HTR-8/SVneo (cell line): ENCODE results near the gene GANAB.
"Not testable (repeated sequence)": the region's sequence is repeated elsewhere in the genome, so short reads cannot be mapped to it uniquely, and the experiment has no call there.

ENCODE experiments used
- DNase-seq: peaks from one replicate; pipeline ENCODE4 v3.0.0; 2011; ENCODE audit warnings: low spot score, mixed read lengths; ENCODE audit not compliant: insufficient read length
- FAIRE-seq: peaks from 2 replicates; lab custom pipeline; 2011; peaks lifted over from hg19 to GRCh38; lab: Jason Lieb, UNC

Gene GANAB

GRCh38 chr11:62645946-62646824 is at the start of gene GANAB:
Gene GANAB (minus strand): TSS chr11:62646613. CDS start chr11:62646599, 14 bp downstream.
- DNase-seq = peak; percentile 99
- FAIRE-seq = no peak

- DNase-seq (no peak), FAIRE-seq (no peak)
These were observed 48.2 kb upstream of the GANAB start for GRCh38 chr11:62694455-62695167.

GRCh38 chr11:62693624-62694023 is 47.2 kb upstream of the GANAB start:
- FAIRE-seq = not testable (repeated sequence)

GRCh38 chr11:62689421-62690183 is 43.2 kb upstream of the GANAB start, which contains the start of gene LRRN4CL:
Gene LRRN4CL (minus strand): TSS chr11:62689530. CDS start chr11:62688508, 1,022 bp downstream.
- no peak for DNase-seq
- FAIRE-seq = no peak

More at GRCh38 chr11:62693624-62694023, 47.2 kb upstream of the GANAB start:
- DNase-seq = not testable (repeated sequence)

- no peak for DNase-seq
- no peak for FAIRE-seq
These were observed 42.1 kb upstream of the GANAB start for GRCh38 chr11:62688491-62688890.

- DNase-seq (no peak), FAIRE-seq (no peak)
These were observed 41.3 kb upstream of the GANAB start for GRCh38 chr11:62687508-62688396.

- DNase-seq (no peak), FAIRE-seq (no peak)
These were observed 36.1 kb upstream of the GANAB start for GRCh38 chr11:62682518-62682917.

GRCh38 chr11:62680825-62681240 is 34.4 kb upstream of the GANAB start:
- DNase-seq (peak; percentile 76), FAIRE-seq (no peak)

GRCh38 chr11:62678770-62679696 is 32.6 kb upstream of the GANAB start, which contains the start of gene UBXN1:
Gene UBXN1 (minus strand): TSS chr11:62679073. CDS start chr11:62678923, 150 bp downstream.
- DNase-seq (peak; percentile 88), FAIRE-seq (no peak)

GRCh38 chr11:62678433-62678769 is 32.0 kb upstream of the GANAB start:
- DNase-seq = no peak
- FAIRE-seq = no peak

GRCh38 chr11:62677714-62678113 is 31.3 kb upstream of the GANAB start:
- no peak for DNase-seq
- FAIRE-seq = no peak

- DNase-seq = no peak
- FAIRE-seq = no peak
These were observed 30.7 kb upstream of the GANAB start for GRCh38 chr11:62677156-62677555.

- no peak for FAIRE-seq
- DNase-seq = no peak
These were observed 30.3 kb upstream of the GANAB start for GRCh38 chr11:62676698-62677097.

GRCh38 chr11:62675415-62675814 is 29.0 kb upstream of the GANAB start:
- FAIRE-seq, DNase-seq: not testable (repeated sequence)

- no peak for FAIRE-seq
- no peak for DNase-seq
These were observed 26.7 kb upstream of the GANAB start for GRCh38 chr11:62673196-62673525.

GRCh38 chr11:62671608-62672389 is 25.4 kb upstream of the GANAB start, which contains the start of the genes LBHD1 and UQCC3:
Gene LBHD1 (minus strand): TSS chr11:62672267. CDS start chr11:62670031, 2,236 bp downstream.
Gene UQCC3 (plus strand): TSS chr11:62671673. CDS start chr11:62671746, 73 bp downstream.
- FAIRE-seq = no peak

GRCh38 chr11:62671236-62671607 is 24.8 kb upstream of the GANAB start:
- FAIRE-seq = no peak
- DNase-seq = no peak

More at GRCh38 chr11:62671608-62672389, 25.4 kb upstream of the GANAB start, which contains the start of the genes LBHD1 and UQCC3:
- peak; percentile 75 for DNase-seq
